ENCODE data around the gene TMX2. TPM values are rescaled to one million over a fixed set of nuclear protein-coding genes. Genes with fewer than 3 reads are reported as not detected.

The TMX2 gene

DNA sequence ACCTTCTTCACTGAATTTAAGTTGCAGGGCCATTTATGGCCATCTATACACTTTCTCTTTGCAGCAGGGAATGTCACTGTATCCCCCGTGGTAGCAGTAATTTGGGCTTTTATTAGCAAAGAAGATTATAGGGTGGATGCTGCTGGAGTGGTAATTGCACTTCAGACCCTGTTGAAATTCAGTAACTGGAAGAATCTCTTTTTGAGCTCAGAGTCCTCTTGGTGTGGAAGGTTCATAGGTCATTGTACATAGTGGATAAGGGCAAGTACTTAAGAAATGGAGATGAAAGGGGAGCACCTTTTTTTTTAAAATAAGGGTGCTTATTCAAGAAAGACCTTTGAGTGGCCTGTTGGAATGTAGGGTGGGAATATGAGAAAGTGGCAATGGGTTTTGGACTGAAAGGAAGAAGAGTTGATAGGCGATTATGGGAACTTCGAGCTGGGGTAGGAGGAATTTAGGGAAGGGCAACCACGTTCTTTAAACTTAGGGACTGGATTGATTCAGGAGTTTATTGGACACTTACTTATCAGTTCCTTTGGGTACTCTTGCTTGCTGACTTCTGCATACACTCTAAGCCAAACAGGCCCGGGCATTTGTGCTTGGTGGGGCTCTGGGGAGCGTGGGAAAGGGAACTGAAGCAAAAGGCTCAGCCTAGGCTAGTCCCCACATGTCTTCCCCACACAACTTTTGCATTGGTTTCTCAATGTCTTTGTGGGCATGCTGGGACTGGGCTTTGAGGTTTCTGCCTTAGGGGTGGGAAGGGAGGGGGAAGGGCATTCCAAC is 75.7 kb downstream of the TMX2 start:
- Histone ChIP-seq H3K27me3 (ENCODE audit: control insufficient read depth in 3 of 3, insufficient read depth in 3 of 3, low read depth in 1 of 3, low read length in 3 of 3) (no peaks in the 10 kb centered on the region), H2AK5ac (ENCODE audit: low read depth, low read length) (no peak overlapping the region), H3K4me1 (ENCODE audit: control insufficient read depth in 2 of 2, insufficient read depth in 1 of 2, low read depth in 1 of 2, low read length in 2 of 2) (peaks cover 5 to 10% of the 10 kb centered on the region in 2 donors), H3K4me2 (ENCODE audit: insufficient read depth, low read length, poor library complexity, severe bottlenecking) (peak overlapping the region; percentile 14), H3K4me3 (ENCODE audit: low read length in 2 of 2) (no peak overlapping the region), H2BK5ac (ENCODE audit: low read length) (no peak overlapping the region), H3K23ac (ENCODE audit: low read depth, low read length, poor library complexity) (no peak overlapping the region), H3K9me3 (replicated peaks in 1 of 2; ENCODE audit: control insufficient read depth in 2 of 2, insufficient read depth in 1 of 2, low read depth in 1 of 2, low read length in 2 of 2) (no peaks in the 10 kb centered on the region), H4K8ac (ENCODE audit: low read depth, low read length) (no peak overlapping the region), H3K9ac (ENCODE audit: low read depth, low read length, poor library complexity) (no peak overlapping the region), H3K27ac (replicated peaks; ENCODE audit: low read length) (peak overlapping the region; percentile 88), H3K14ac (ENCODE audit: low read length) (no peak overlapping the region), H3K36me3 (replicated peaks in 1 of 2; ENCODE audit: control insufficient read depth in 2 of 2, insufficient read depth in 2 of 2, low read length in 2 of 2) (peaks cover 6 to 63% of the 10 kb centered on the region in 2 donors), H3K4ac (ENCODE audit: low read length) (no peak overlapping the region), H2AFZ (ENCODE audit: low read length) (no peak overlapping the region), H2BK12ac (ENCODE audit: low read length) (no peak overlapping the region), H2BK120ac (ENCODE audit: low read depth, low read length) (no peak overlapping the region), H2BK15ac (ENCODE audit: low read length) (no peak overlapping the region), H3K79me1 (ENCODE audit: low read depth, low read length) (peaks cover 4% of the 10 kb centered on the region), H3K18ac (ENCODE audit: low read length) (no peak overlapping the region), H4K91ac (ENCODE audit: low read depth, low read length, poor library complexity) (no peak overlapping the region)
- no peak for DNase-seq (ENCODE audit: low spot score)
- WGBS, 2 donors (ENCODE audit: extremely low coverage in 2 of 2, insufficient read length in 2 of 2, insufficient replicate concordance in 1 of 2), result 100% methylated on average over 1 of the region's 6 CpGs; no CpG with 5 or more reads in 1 of the 2 donors

DNA sequence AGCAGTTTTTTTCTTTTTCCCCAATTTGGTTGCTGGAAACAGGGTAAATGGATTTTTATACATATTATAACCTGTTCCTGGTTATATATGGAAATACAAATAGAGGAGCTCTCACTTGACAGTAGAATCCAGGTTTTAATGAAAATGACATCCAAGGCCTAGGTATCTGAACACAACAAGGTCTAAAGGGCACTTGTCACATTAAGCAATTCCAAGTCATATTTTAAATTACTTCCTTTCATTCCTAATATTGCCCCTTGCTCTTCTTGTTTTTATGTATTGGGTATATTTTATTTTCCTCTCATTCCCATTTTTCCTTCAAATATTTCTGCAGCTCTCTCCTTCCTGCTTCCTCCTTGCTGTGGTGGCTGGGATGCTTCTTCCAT is 76.3 kb downstream of the TMX2 start:
- Histone ChIP-seq H3K27me3 (ENCODE audit: control insufficient read depth in 3 of 3, insufficient read depth in 3 of 3, low read depth in 1 of 3, low read length in 3 of 3) (no peaks in the 10 kb centered on the region), H3K9me3 (replicated peaks in 1 of 2; ENCODE audit: control insufficient read depth in 2 of 2, insufficient read depth in 1 of 2, low read depth in 1 of 2, low read length in 2 of 2) (no peaks in the 10 kb centered on the region), H2BK120ac (ENCODE audit: low read depth, low read length) (no peak overlapping the region), H3K18ac (ENCODE audit: low read length) (no peak overlapping the region), H3K23ac (ENCODE audit: low read depth, low read length, poor library complexity) (no peak overlapping the region), H4K91ac (ENCODE audit: low read depth, low read length, poor library complexity) (no peak overlapping the region), H2BK15ac (ENCODE audit: low read length) (no peak overlapping the region), H2BK12ac (ENCODE audit: low read length) (no peak overlapping the region), H3K36me3 (replicated peaks in 1 of 2; ENCODE audit: control insufficient read depth in 2 of 2, insufficient read depth in 2 of 2, low read length in 2 of 2) (peaks cover 10 to 68% of the 10 kb centered on the region in 2 donors), H2BK5ac (ENCODE audit: low read length) (no peak overlapping the region), H3K4ac (ENCODE audit: low read length) (no peak overlapping the region), H4K8ac (ENCODE audit: low read depth, low read length) (no peak overlapping the region), H3K4me1 (ENCODE audit: control insufficient read depth in 2 of 2, insufficient read depth in 1 of 2, low read depth in 1 of 2, low read length in 2 of 2) (peaks cover 5 to 10% of the 10 kb centered on the region in 2 donors), H3K9ac (ENCODE audit: low read depth, low read length, poor library complexity) (no peak overlapping the region), H2AFZ (ENCODE audit: low read length) (no peak overlapping the region), H3K4me2 (ENCODE audit: insufficient read depth, low read length, poor library complexity, severe bottlenecking) (no peak overlapping the region), H3K14ac (ENCODE audit: low read length) (no peak overlapping the region), H3K27ac (replicated peaks; ENCODE audit: low read length) (peak overlapping the region; percentile 88), H3K4me3 (ENCODE audit: low read length in 2 of 2) (no peak overlapping the region), H2AK5ac (ENCODE audit: low read depth, low read length) (no peak overlapping the region), H3K79me1 (ENCODE audit: low read depth, low read length) (peaks cover 4% of the 10 kb centered on the region)
- DNase-seq (ENCODE audit: low spot score), result no peak

Small RNAs within 50 kb of the gene (small RNA-seq; reads per million reads assigned to genes)
- not detected for gene TMX2-CTNND1 (ENCODE audit: insufficient read depth)

Measured in neuronal stem cell (in vitro differentiated cells).